PC-3 (cell line): ENCODE measurements around the gene ARHGAP15. TPM values are rescaled to one million over a fixed set of nuclear protein-coding genes. Genes with fewer than 3 reads are reported as not detected.

Experiments
- ATAC-seq: fragments of 200-7000 bp; cut with Tn5 transposase; 2 replicates; pipeline ENCODE4 v1.9.1; 2020; ENCODE audit warnings: mild to moderate bottlenecking, moderate library complexity
- BruUV-seq: library from RNA; stranded (reverse); fragments of 400-500 nt; replicated peaks from 2 replicates; lab custom pipeline; 2021; lab: Mats Ljungman, UMichigan
- CTCF ChIA-PET: fragments of 300-600 bp; sonication (Branson Sonifier 250); formaldehyde crosslinking; loops from one replicate; lab custom pipeline; 2022; ENCODE audit warnings: antibody characterized with exemption; lab: Charles Lee
- POLR2A ChIA-PET: fragments of 300-600 bp; sonication (Branson Sonifier 250); formaldehyde crosslinking; loops from one replicate; lab custom pipeline; 2022; ENCODE audit warnings: antibody characterized with exemption; ENCODE audit not compliant: unreplicated experiment; lab: Charles Lee
- DNase-seq: peaks from one replicate; pipeline ENCODE4 v3.0.0-alpha.2; 2015
- H2AFZ ChIP-seq: fragments of 300-600 bp; sonication (generic); 2 replicates; pipeline ENCODE4 v1.6.0; 2016; ENCODE audit warnings: antibody characterized with exemption, low read length
- H3F3A ChIP-seq: fragments of 300-600 bp; sonication (generic); one replicate; pipeline ENCODE4 v1.6.0; 2017; ENCODE audit warnings: antibody characterized with exemption, low read length, control low read depth, mild to moderate bottlenecking; ENCODE audit not compliant: unreplicated experiment
- H3K27ac ChIP-seq: fragments of 300-600 bp; sonication (generic); 2 replicates; pipeline ENCODE4 v1.5.1; 2016; ENCODE audit warnings: mild to moderate bottlenecking, low read length
- H3K27me3 ChIP-seq: fragments of 300-600 bp; sonication (generic); 2 replicates; pipeline ENCODE4 v1.6.1; 2016; ENCODE audit warnings: low read length, mixed read lengths
- H3K36me3 ChIP-seq: fragments of 300-600 bp; sonication (generic); 2 replicates; pipeline ENCODE4 v1.6.1; 2016; ENCODE audit warnings: low read depth, mixed run types, low read length, mixed read lengths
- H3K4me1 ChIP-seq: fragments of 300-600 bp; sonication (generic); 2 replicates; pipeline ENCODE4 v1.5.1; 2016; ENCODE audit warnings: low read length; ENCODE audit not compliant: insufficient read depth
- H3K4me2 ChIP-seq: fragments of 300-600 bp; sonication (generic); 2 replicates; pipeline ENCODE4 v1.6.0; 2016; ENCODE audit warnings: low read length
- H3K4me3 ChIP-seq: fragments of 300-600 bp; sonication (generic); 2 replicates; pipeline ENCODE4 v1.5.1; 2016; ENCODE audit warnings: mild to moderate bottlenecking, low read length, mixed read lengths
- H3K79me2 ChIP-seq: fragments of 300-600 bp; sonication (generic); 2 replicates; pipeline ENCODE4 v1.6.1; 2017; ENCODE audit warnings: low read length, mixed read lengths
- H3K9ac ChIP-seq: fragments of 300-600 bp; sonication (generic); 2 replicates; pipeline ENCODE4 v1.6.0; 2016; ENCODE audit warnings: mild to moderate bottlenecking, low read length
- H3K9me2 ChIP-seq: fragments of 300-600 bp; sonication (generic); replicated peaks from 2 replicates; pipeline ENCODE4 v1.6.1; 2016; ENCODE audit warnings: mixed run types, low read length, mixed read lengths
- H3K9me3 ChIP-seq: fragments of 300-600 bp; sonication (generic); 2 replicates; pipeline ENCODE4 v1.6.1; 2016; ENCODE audit warnings: low read length, mixed read lengths
- H4K20me1 ChIP-seq: fragments of 300-600 bp; sonication (generic); 2 replicates; pipeline ENCODE4 v1.6.1; 2016; ENCODE audit warnings: low read length, mixed read lengths
- EZH2 ChIP-seq: fragments of 300-600 bp; sonication (generic); IDR thresholded peaks from one replicate; pipeline ENCODE4 v1.6.1; 2017; ENCODE audit warnings: antibody characterized with exemption, mild to moderate bottlenecking, low read length; ENCODE audit not compliant: unreplicated experiment
- EZH2phosphoT487 ChIP-seq: fragments of 300-600 bp; sonication (generic); IDR thresholded peaks from 2 replicates; pipeline ENCODE4 v1.6.1; 2018; ENCODE audit warnings: mild to moderate bottlenecking, antibody characterized with exemption, low read length, borderline replicate concordance
- intact Hi-C: fragments of 100-400 bp; cut with micrococcal nuclease; formaldehyde crosslinking; loops from 2 replicates; pipeline ENCODE4 v1.9.0; 2023
- total RNA-seq: library from RNA; depleted of rRNA; stranded (reverse); fragments of >200 nt; gene quantifications from 2 replicates; pipeline ENCODE4 v1.2.3, GENCODE V29; 2014
- TF ChIP-seq, protein P1 (sequence below): fragments of 300-600 bp; sonication (generic); conservative IDR thresholded peaks from 2 replicates; pipeline ENCODE4 v1.5.1; 2017; ENCODE audit warnings: antibody characterized with exemption, low read depth, mild to moderate bottlenecking, low read length

The ARHGAP15 gene
- total RNA-seq, 1 experiment from 2014 or later: not detected

- Histone ChIP-seq H3K27ac (no peak overlapping the region), H3K9me2 (no peaks in the 10 kb centered on the region), H2AFZ (no peak overlapping the region), H3K79me2 (no peaks in the 10 kb centered on the region), H3K4me3 (no peak overlapping the region), H3K4me2 (no peak overlapping the region), H3K9ac (no peak overlapping the region), H3K9me3 (no peaks in the 10 kb centered on the region), H3F3A (no peaks in the 10 kb centered on the region), H4K20me1 (no peaks in the 10 kb centered on the region), H3K4me1 (no peaks in the 10 kb centered on the region), H3K27me3 (no peaks in the 10 kb centered on the region), H3K36me3 (no peaks in the 10 kb centered on the region)
- no peak for DNase-seq
- TF ChIP-seq, protein P1, sequence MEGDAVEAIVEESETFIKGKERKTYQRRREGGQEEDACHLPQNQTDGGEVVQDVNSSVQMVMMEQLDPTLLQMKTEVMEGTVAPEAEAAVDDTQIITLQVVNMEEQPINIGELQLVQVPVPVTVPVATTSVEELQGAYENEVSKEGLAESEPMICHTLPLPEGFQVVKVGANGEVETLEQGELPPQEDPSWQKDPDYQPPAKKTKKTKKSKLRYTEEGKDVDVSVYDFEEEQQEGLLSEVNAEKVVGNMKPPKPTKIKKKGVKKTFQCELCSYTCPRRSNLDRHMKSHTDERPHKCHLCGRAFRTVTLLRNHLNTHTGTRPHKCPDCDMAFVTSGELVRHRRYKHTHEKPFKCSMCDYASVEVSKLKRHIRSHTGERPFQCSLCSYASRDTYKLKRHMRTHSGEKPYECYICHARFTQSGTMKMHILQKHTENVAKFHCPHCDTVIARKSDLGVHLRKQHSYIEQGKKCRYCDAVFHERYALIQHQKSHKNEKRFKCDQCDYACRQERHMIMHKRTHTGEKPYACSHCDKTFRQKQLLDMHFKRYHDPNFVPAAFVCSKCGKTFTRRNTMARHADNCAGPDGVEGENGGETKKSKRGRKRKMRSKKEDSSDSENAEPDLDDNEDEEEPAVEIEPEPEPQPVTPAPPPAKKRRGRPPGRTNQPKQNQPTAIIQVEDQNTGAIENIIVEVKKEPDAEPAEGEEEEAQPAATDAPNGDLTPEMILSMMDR: no peak
- TF ChIP-seq EZH2: no peak
- TF ChIP-seq EZH2phosphoT487: no peak
- CTCF ChIA-PET: no interaction called here
- POLR2A ChIA-PET: no interaction called here
- intact Hi-C loops: no loop called here
- no peak for ATAC-seq
- BruUV-seq: no TSS peak
These were observed 561.0 kb downstream of the ARHGAP15 start for GRCh38 chr2:143690235-143690634.

GRCh38 chr2:143691121-143691520 lies 561.9 kb downstream of the ARHGAP15 start:
- no peaks in the 10 kb centered on the region for H3K9me3 ChIP-seq
- no peak for ATAC-seq
- CTCF ChIA-PET: no interaction called here

GRCh38 chr2:143692162-143692561 lies 562.9 kb downstream of the ARHGAP15 start:
- Histone ChIP-seq H3K9me2 (no peaks in the 10 kb centered on the region), H3K4me3 (no peak overlapping the region), H3K79me2 (no peaks in the 10 kb centered on the region), H3K36me3 (no peaks in the 10 kb centered on the region), H3K4me2 (no peak overlapping the region), H3K27me3 (no peaks in the 10 kb centered on the region), H3K4me1 (no peaks in the 10 kb centered on the region), H3K9me3 (no peaks in the 10 kb centered on the region), H2AFZ (no peak overlapping the region), H4K20me1 (no peaks in the 10 kb centered on the region), H3K9ac (no peak overlapping the region), H3F3A (no peaks in the 10 kb centered on the region), H3K27ac (no peak overlapping the region)
- ChIA-PET CTCF (no interaction called here), POLR2A (no interaction called here)
- DNase-seq (no peak), ATAC-seq (no peak)
- BruUV-seq: no TSS peak
- TF ChIP-seq, protein P1: no peak
- TF ChIP-seq EZH2phosphoT487 (no peak), EZH2 (no peak)
- intact Hi-C loops: no loop called here

More at GRCh38 chr2:143691121-143691520, 561.9 kb downstream of the ARHGAP15 start:
- H3K79me2 ChIP-seq: no peaks in the 10 kb centered on the region
- H3K4me2 ChIP-seq: no peak overlapping the region
- H3K4me3 ChIP-seq: no peak overlapping the region
- H3F3A ChIP-seq: no peaks in the 10 kb centered on the region
- DNase-seq: no peak
- intact Hi-C loops: no loop called here
- TF ChIP-seq EZH2 (no peak), EZH2phosphoT487 (no peak)
- TF ChIP-seq, protein P1: no peak
- no peaks in the 10 kb centered on the region for H3K27me3 ChIP-seq
- H3K36me3 ChIP-seq: no peaks in the 10 kb centered on the region
- H3K27ac ChIP-seq: no peak overlapping the region
- no peaks in the 10 kb centered on the region for H3K4me1 ChIP-seq
- no peak overlapping the region for H2AFZ ChIP-seq
- BruUV-seq: no TSS peak
- H4K20me1 ChIP-seq: no peaks in the 10 kb centered on the region
- no peak overlapping the region for H3K9ac ChIP-seq
- no peaks in the 10 kb centered on the region for H3K9me2 ChIP-seq
- POLR2A ChIA-PET: no interaction called here
